PC-3 (cell line): Measurements from ENCODE around the gene DNAJB5. TPM values are rescaled to one million over a fixed set of nuclear protein-coding genes. Genes with fewer than 3 reads are reported as not detected.

Source experiments
- ATAC-seq: fragments of 200-7000 bp; cut with Tn5 transposase; 2 replicates; pipeline ENCODE4 v1.9.1; 2020; ENCODE audit warnings: mild to moderate bottlenecking, moderate library complexity
- BruUV-seq: library from RNA; stranded (reverse); fragments of 400-500 nt; replicated peaks from 2 replicates; lab custom pipeline; 2021; lab: Mats Ljungman, UMichigan
- CTCF ChIA-PET: fragments of 300-600 bp; sonication (Branson Sonifier 250); formaldehyde crosslinking; loops from one replicate; lab custom pipeline; 2022; ENCODE audit warnings: antibody characterized with exemption; lab: Charles Lee
- POLR2A ChIA-PET: fragments of 300-600 bp; sonication (Branson Sonifier 250); formaldehyde crosslinking; loops from one replicate; lab custom pipeline; 2022; ENCODE audit warnings: antibody characterized with exemption; ENCODE audit not compliant: unreplicated experiment; lab: Charles Lee
- DNase-seq: peaks from one replicate; pipeline ENCODE4 v3.0.0-alpha.2; 2015
- H2AFZ ChIP-seq: fragments of 300-600 bp; sonication (generic); 2 replicates; pipeline ENCODE4 v1.6.0; 2016; ENCODE audit warnings: antibody characterized with exemption, low read length
- H3F3A ChIP-seq: fragments of 300-600 bp; sonication (generic); one replicate; pipeline ENCODE4 v1.6.0; 2017; ENCODE audit warnings: antibody characterized with exemption, low read length, control low read depth, mild to moderate bottlenecking; ENCODE audit not compliant: unreplicated experiment
- H3K27ac ChIP-seq: fragments of 300-600 bp; sonication (generic); 2 replicates; pipeline ENCODE4 v1.5.1; 2016; ENCODE audit warnings: mild to moderate bottlenecking, low read length
- H3K27me3 ChIP-seq: fragments of 300-600 bp; sonication (generic); 2 replicates; pipeline ENCODE4 v1.6.1; 2016; ENCODE audit warnings: low read length, mixed read lengths
- H3K36me3 ChIP-seq: fragments of 300-600 bp; sonication (generic); 2 replicates; pipeline ENCODE4 v1.6.1; 2016; ENCODE audit warnings: low read depth, mixed run types, low read length, mixed read lengths
- H3K4me1 ChIP-seq: fragments of 300-600 bp; sonication (generic); 2 replicates; pipeline ENCODE4 v1.5.1; 2016; ENCODE audit warnings: low read length; ENCODE audit not compliant: insufficient read depth
- H3K4me2 ChIP-seq: fragments of 300-600 bp; sonication (generic); 2 replicates; pipeline ENCODE4 v1.6.0; 2016; ENCODE audit warnings: low read length
- H3K4me3 ChIP-seq: fragments of 300-600 bp; sonication (generic); 2 replicates; pipeline ENCODE4 v1.5.1; 2016; ENCODE audit warnings: mild to moderate bottlenecking, low read length, mixed read lengths
- H3K79me2 ChIP-seq: fragments of 300-600 bp; sonication (generic); 2 replicates; pipeline ENCODE4 v1.6.1; 2017; ENCODE audit warnings: low read length, mixed read lengths
- H3K9ac ChIP-seq: fragments of 300-600 bp; sonication (generic); 2 replicates; pipeline ENCODE4 v1.6.0; 2016; ENCODE audit warnings: mild to moderate bottlenecking, low read length
- H3K9me2 ChIP-seq: fragments of 300-600 bp; sonication (generic); replicated peaks from 2 replicates; pipeline ENCODE4 v1.6.1; 2016; ENCODE audit warnings: mixed run types, low read length, mixed read lengths
- H3K9me3 ChIP-seq: fragments of 300-600 bp; sonication (generic); 2 replicates; pipeline ENCODE4 v1.6.1; 2016; ENCODE audit warnings: low read length, mixed read lengths
- H4K20me1 ChIP-seq: fragments of 300-600 bp; sonication (generic); 2 replicates; pipeline ENCODE4 v1.6.1; 2016; ENCODE audit warnings: low read length, mixed read lengths
- CTCF ChIP-seq: fragments of 300-600 bp; sonication (generic); conservative IDR thresholded peaks from 2 replicates; pipeline ENCODE4 v1.5.1; 2017; ENCODE audit warnings: antibody characterized with exemption, low read depth, mild to moderate bottlenecking, low read length
- EZH2 ChIP-seq: fragments of 300-600 bp; sonication (generic); IDR thresholded peaks from one replicate; pipeline ENCODE4 v1.6.1; 2017; ENCODE audit warnings: antibody characterized with exemption, mild to moderate bottlenecking, low read length; ENCODE audit not compliant: unreplicated experiment
- EZH2phosphoT487 ChIP-seq: fragments of 300-600 bp; sonication (generic); IDR thresholded peaks from 2 replicates; pipeline ENCODE4 v1.6.1; 2018; ENCODE audit warnings: mild to moderate bottlenecking, antibody characterized with exemption, low read length, borderline replicate concordance
- intact Hi-C: fragments of 100-400 bp; cut with micrococcal nuclease; formaldehyde crosslinking; loops from 2 replicates; pipeline ENCODE4 v1.9.0; 2023
- total RNA-seq: library from RNA; depleted of rRNA; stranded (reverse); fragments of >200 nt; gene quantifications from 2 replicates; pipeline ENCODE4 v1.2.3, GENCODE V29; 2014

DNAJB5 gene
- total RNA-seq, 1 experiment from 2014 or later, result 9.3 TPM

GRCh38 chr9:34993502-34994259 is 4.1 kb downstream of the DNAJB5 start:
- H3K9me2 ChIP-seq, result no peaks in the 10 kb centered on the region
- no peak overlapping the region for H3K9ac ChIP-seq
- no peaks in the 10 kb centered on the region for H3K36me3 ChIP-seq
- DNase-seq (no peak), ATAC-seq (no peak)
- no peaks in the 10 kb centered on the region for H3K27me3 ChIP-seq
- no peaks in the 10 kb centered on the region for H4K20me1 ChIP-seq
- intact Hi-C loops, result no loop called here
- H3F3A ChIP-seq, result no peaks in the 10 kb centered on the region
- H3K79me2 ChIP-seq, result no peaks in the 10 kb centered on the region
- H3K4me2 ChIP-seq, result no peak overlapping the region
- CTCF ChIA-PET, result interaction anchor here (1.4 to 3.0 kb wide), 2 partner anchors 58 to 94 kb away, joined by 9 to 22 read pairs; no protein-coding TSS in a partner anchor
- H3K9me3 ChIP-seq, result no peaks in the 10 kb centered on the region
- no peak for TF ChIP-seq CTCF
- TF ChIP-seq EZH2phosphoT487, result no peak
- no peak for TF ChIP-seq EZH2
- no peak overlapping the region for H3K27ac ChIP-seq
- no TSS peak for BruUV-seq
- POLR2A ChIA-PET, result no interaction called here
- peaks cover 34% of the 10 kb centered on the region for H3K4me1 ChIP-seq
- H2AFZ ChIP-seq, result no peak overlapping the region
- no peak overlapping the region for H3K4me3 ChIP-seq

- Histone ChIP-seq H3K9me3 (no peaks in the 10 kb centered on the region), H2AFZ (no peak overlapping the region), H3K27ac (no peak overlapping the region), H3K4me1 (peaks cover 34% of the 10 kb centered on the region), H3K79me2 (no peaks in the 10 kb centered on the region), H3K9me2 (no peaks in the 10 kb centered on the region), H4K20me1 (no peaks in the 10 kb centered on the region), H3K4me2 (no peak overlapping the region), H3K27me3 (no peaks in the 10 kb centered on the region), H3F3A (no peaks in the 10 kb centered on the region), H3K4me3 (no peak overlapping the region), H3K36me3 (no peaks in the 10 kb centered on the region), H3K9ac (no peak overlapping the region)
- ChIA-PET CTCF (interaction anchor here (0.6 to 3.0 kb wide), 4 partner anchors 47 to 95 kb away, joined by 4 to 22 read pairs (median 7); no protein-coding TSS in a partner anchor), POLR2A (no interaction called here)
- DNase-seq, result peak; percentile 63
- BruUV-seq, result no TSS peak
- intact Hi-C loops, result no loop called here
- TF ChIP-seq EZH2 (no peak), CTCF (peak; percentile 70)
- peak; percentile 25 for ATAC-seq
These were observed 4.8 kb downstream of the DNAJB5 start for GRCh38 chr9:34994260-34994899.
